Activated CD4-positive, alpha-beta T cell treated with anti-CD3 and anti-CD28 coated beads for 36 hours (primary cell): ENCODE data around the gene MYOC. TPM values are rescaled to one million over a fixed set of nuclear protein-coding genes. Genes with fewer than 3 reads are reported as not detected.
"Not testable (repeated sequence)": the region's sequence is repeated elsewhere in the genome, so short reads cannot be mapped to it uniquely, and the experiment has no call there.

Experiments used
- ATAC-seq: fragments of 200-7000 bp; cut with Tn5 transposase; one replicate; pipeline ENCODE4 v1.10.0; 2021; ENCODE audit warnings: mild to moderate bottlenecking, moderate library complexity
- CTCF ChIA-PET: fragments of 350-600 bp; sonication (Branson Sonifier 250); formaldehyde crosslinking; loops from one replicate; lab custom pipeline; 2021; ENCODE audit warnings: antibody characterized with exemption; lab: Charles Lee
- POLR2A ChIA-PET: fragments of 350-600 bp; sonication (Branson Sonifier 250); formaldehyde crosslinking; loops from one replicate; lab custom pipeline; 2021; ENCODE audit warnings: antibody characterized with exemption, inconsistent platforms; lab: Charles Lee
- DNase-seq: peaks from one replicate; pipeline ENCODE4 v3.0.0-alpha.2; 2020
- H3K27ac Mint-ChIP-seq: one replicate; pipeline ENCODE4 v1.8.0; 2021; ENCODE audit warnings: mixed read lengths
- H3K27me3 Mint-ChIP-seq: one replicate; pipeline ENCODE4 v1.8.0; 2021; ENCODE audit warnings: mixed read lengths
- H3K36me3 Mint-ChIP-seq: one replicate; pipeline ENCODE4 v1.8.0; 2021; ENCODE audit warnings: low read depth, mixed read lengths
- H3K4me1 Mint-ChIP-seq: one replicate; pipeline ENCODE4 v1.8.0; 2021; ENCODE audit warnings: mixed read lengths
- H3K4me3 Mint-ChIP-seq: one replicate; pipeline ENCODE4 v1.8.0; 2021; ENCODE audit warnings: mild to moderate bottlenecking, moderate library complexity, mixed read lengths
- H3K9me3 Mint-ChIP-seq: one replicate; pipeline ENCODE4 v1.8.0; 2021; ENCODE audit warnings: low read depth, mixed read lengths
- intact Hi-C, 2 experiments: fragments of 100-400 bp; cut with DNase I in 1 of 2; cut with micrococcal nuclease in 1 of 2; formaldehyde crosslinking; loops; one replicate each; pipeline versions ENCODE4 v1.14.2 to v1.15.1; 2022 to 2024; cut with DNase I, micrococcal nuclease
- total RNA-seq, 2 experiments: library from RNA; stranded (reverse); gene quantifications; one replicate each; pipeline ENCODE4 v1.2.3, GENCODE V29; 2021

MYOC gene
- total RNA-seq, 2 experiments from 2014 or later, result not detected

- DNase-seq (no peak), ATAC-seq (no peak)
- H3K9me3 Mint-ChIP-seq, result no peaks in the 10 kb centered on the region
- POLR2A ChIA-PET, result no interaction called here
- no peaks in the 10 kb centered on the region for H3K4me1 Mint-ChIP-seq
- no peaks in the 10 kb centered on the region for H3K27me3 Mint-ChIP-seq
- H3K27ac Mint-ChIP-seq, result no peak overlapping the region
- CTCF ChIA-PET, result no interaction called here
- intact Hi-C loops, result no loop called here
- H3K36me3 Mint-ChIP-seq, result no peaks in the 10 kb centered on the region
- H3K4me3 Mint-ChIP-seq, result no peak overlapping the region
These were observed 12.5 kb upstream of the MYOC start for GRCh38 chr1:171664976-171665375.

- no peaks in the 10 kb centered on the region for H3K4me1 Mint-ChIP-seq
- intact Hi-C loops, result no loop called here
- no peaks in the 10 kb centered on the region for H3K27me3 Mint-ChIP-seq
- H3K9me3 Mint-ChIP-seq, result no peaks in the 10 kb centered on the region
- no peaks in the 10 kb centered on the region for H3K36me3 Mint-ChIP-seq
- ATAC-seq (no peak), DNase-seq (no peak)
- POLR2A ChIA-PET, result no interaction called here
- no peak overlapping the region for H3K4me3 Mint-ChIP-seq
- CTCF ChIA-PET, result interaction anchor here (0.7 kb wide), 1 partner anchor 338 kb away, joined by 3 read pairs; no protein-coding TSS in a partner anchor
- no peak overlapping the region for H3K27ac Mint-ChIP-seq
These were observed 11.5 kb upstream of the MYOC start for GRCh38 chr1:171663854-171664575.

- no peak overlapping the region for H3K4me3 Mint-ChIP-seq
- H3K4me1 Mint-ChIP-seq, result no peaks in the 10 kb centered on the region
- H3K9me3 Mint-ChIP-seq, result no peaks in the 10 kb centered on the region
- no peak for DNase-seq
- H3K36me3 Mint-ChIP-seq, result no peaks in the 10 kb centered on the region
- no peak overlapping the region for H3K27ac Mint-ChIP-seq
- ChIA-PET CTCF (no interaction called here), POLR2A (no interaction called here)
- no peaks in the 10 kb centered on the region for H3K27me3 Mint-ChIP-seq
- ATAC-seq, result no peak
- intact Hi-C loops, result no loop called here
These were observed 10.8 kb upstream of the MYOC start for GRCh38 chr1:171663036-171663853.

- Mint-ChIP-seq H3K27ac (no peak overlapping the region), H3K27me3 (no peaks in the 10 kb centered on the region), H3K4me1 (no peaks in the 10 kb centered on the region), H3K4me3 (no peak overlapping the region), H3K36me3 (no peaks in the 10 kb centered on the region), H3K9me3 (no peaks in the 10 kb centered on the region)
- ChIA-PET POLR2A (no interaction called here), CTCF (interaction anchor here (1.8 kb wide), 1 partner anchor 16 kb away, joined by 7 read pairs; no protein-coding TSS in a partner anchor)
- ATAC-seq (no peak), DNase-seq (no peak)
- intact Hi-C loops, result no loop called here
These were observed 8.7 kb upstream of the MYOC start for GRCh38 chr1:171661076-171661650.

- H3K4me3 Mint-ChIP-seq, H3K9me3 Mint-ChIP-seq, DNase-seq, H3K27ac Mint-ChIP-seq, POLR2A ChIA-PET, H3K36me3 Mint-ChIP-seq, H3K27me3 Mint-ChIP-seq, H3K4me1 Mint-ChIP-seq, ATAC-seq: not testable (repeated sequence)
- CTCF ChIA-PET, result interaction anchor here (0.8 to 6.1 kb wide), 4 partner anchors 11 to 343 kb away, joined by 3 to 56 read pairs (median 3); no protein-coding TSS in a partner anchor
- intact Hi-C loops, result loop anchor here in 1 of 2 experiments (5.0 to 10.0 kb wide), 2 partner anchors 59 to 86 kb away; partner anchors contain the start of gene VAMP4
These were observed 3.7 kb upstream of the MYOC start for GRCh38 chr1:171656206-171656605.

- no peaks in the 10 kb centered on the region for H3K9me3 Mint-ChIP-seq
- intact Hi-C loops, result loop anchor here (1.0 to 10.0 kb wide), 5 partner anchors 59 to 330 kb away; partner anchors contain the start of gene VAMP4 (in 2 of the 2)
- no peak for DNase-seq
- POLR2A ChIA-PET, result no interaction called here
- peaks cover 9% of the 10 kb centered on the region for H3K27me3 Mint-ChIP-seq
- H3K36me3 Mint-ChIP-seq, result no peaks in the 10 kb centered on the region
- H3K4me1 Mint-ChIP-seq, result peaks cover 8% of the 10 kb centered on the region
- ATAC-seq, result peak; percentile 12
- no peak overlapping the region for H3K27ac Mint-ChIP-seq
- CTCF ChIA-PET, result interaction anchor here (0.7 to 6.1 kb wide), 8 partner anchors 10 to 342 kb away, joined by 3 to 56 read pairs (median 3); partner anchors contain the start of gene DNM3
- no peak overlapping the region for H3K4me3 Mint-ChIP-seq
These were observed 3.2 kb upstream of the MYOC start for GRCh38 chr1:171655746-171656116.

GRCh38 chr1:171654942-171655745, 2.7 kb upstream of the MYOC start:
- ChIA-PET POLR2A (interaction anchor here (0.7 kb wide), 1 partner anchor 10 kb away, joined by 3 read pairs; no protein-coding TSS in a partner anchor), CTCF (interaction anchor here (0.6 to 6.1 kb wide), 13 partner anchors 10 to 329 kb away, joined by 3 to 56 read pairs (median 4); partner anchors contain the start of genes DNM3 and METTL13)
- peak; percentile 90 for DNase-seq
- Mint-ChIP-seq H3K9me3 (no peaks in the 10 kb centered on the region), H3K4me1 (peaks cover 8% of the 10 kb centered on the region), H3K27me3 (peaks cover 9% of the 10 kb centered on the region), H3K36me3 (no peaks in the 10 kb centered on the region), H3K4me3 (no peak overlapping the region), H3K27ac (no peak overlapping the region)
- intact Hi-C loops, result loop anchor here (1.0 to 10.0 kb wide), 5 partner anchors 60 to 330 kb away; partner anchors contain the start of gene VAMP4 (in 2 of the 2)
- peak; percentile 93 for ATAC-seq

- no peaks in the 10 kb centered on the region for H3K9me3 Mint-ChIP-seq
- CTCF ChIA-PET, result interaction anchor here (0.6 to 6.1 kb wide), 12 partner anchors 9 to 826 kb away, joined by 3 to 56 read pairs (median 4); partner anchors contain the start of genes DNM3 and METTL13
- intact Hi-C loops, result loop anchor here (2.0 to 10.0 kb wide), 2 partner anchors 60 to 62 kb away; no protein-coding TSS in a partner anchor
- peaks cover 8% of the 10 kb centered on the region for H3K4me1 Mint-ChIP-seq
- POLR2A ChIA-PET, result interaction anchor here (0.7 kb wide), 1 partner anchor 10 kb away, joined by 3 read pairs; no protein-coding TSS in a partner anchor
- H3K27me3 Mint-ChIP-seq, result peaks cover 9% of the 10 kb centered on the region
- no peak for DNase-seq
- ATAC-seq, result no peak
- no peak overlapping the region for H3K27ac Mint-ChIP-seq
- H3K4me3 Mint-ChIP-seq, result no peak overlapping the region
- no peaks in the 10 kb centered on the region for H3K36me3 Mint-ChIP-seq
These were observed 1.9 kb upstream of the MYOC start for GRCh38 chr1:171654201-171654941.

GRCh38 chr1:171653796-171654195, 1.3 kb upstream of the MYOC start:
- Mint-ChIP-seq H3K4me1 (peaks cover 8% of the 10 kb centered on the region), H3K9me3 (no peaks in the 10 kb centered on the region), H3K4me3 (no peak overlapping the region), H3K27ac (no peak overlapping the region), H3K27me3 (peaks cover 9% of the 10 kb centered on the region), H3K36me3 (no peaks in the 10 kb centered on the region)
- intact Hi-C loops, result loop anchor here (2.0 to 10.0 kb wide), 2 partner anchors 61 to 63 kb away; no protein-coding TSS in a partner anchor
- ChIA-PET POLR2A (no interaction called here), CTCF (interaction anchor here (0.6 to 6.1 kb wide), 8 partner anchors 8 to 826 kb away, joined by 3 to 56 read pairs (median 4); partner anchors contain the start of gene METTL13)
- DNase-seq, result no peak
- no peak for ATAC-seq

GRCh38 chr1:171646249-171646560, 6.3 kb downstream of the MYOC start:
- POLR2A ChIA-PET, result no interaction called here
- no peak overlapping the region for H3K4me3 Mint-ChIP-seq
- no peak overlapping the region for H3K27ac Mint-ChIP-seq
- DNase-seq (no peak), ATAC-seq (no peak)
- peaks cover 6% of the 10 kb centered on the region for H3K4me1 Mint-ChIP-seq
- intact Hi-C loops, result loop anchor here in 1 of 2 experiments (5.0 to 10.0 kb wide), 2 partner anchors 49 to 779 kb away; partner anchors contain the start of gene C1orf105
- no peaks in the 10 kb centered on the region for H3K36me3 Mint-ChIP-seq
- CTCF ChIA-PET, result interaction anchor here (0.7 to 3.8 kb wide), 14 partner anchors 10 to 810 kb away, joined by 3 to 56 read pairs (median 6); partner anchors contain the start of gene MYOCOS
- no peaks in the 10 kb centered on the region for H3K9me3 Mint-ChIP-seq
- no peaks in the 10 kb centered on the region for H3K27me3 Mint-ChIP-seq
